RPMI8226 (cell line): ENCODE measurements around the gene CSTF2T.
"Not testable (repeated sequence)": the region's sequence is repeated elsewhere in the genome, so short reads cannot be mapped to it uniquely, and the experiment has no call there.

ENCODE experiments used
- DNase-seq: peaks from one replicate; pipeline ENCODE4 v3.0.0-alpha.2; 2015

Gene CSTF2T

DNA sequence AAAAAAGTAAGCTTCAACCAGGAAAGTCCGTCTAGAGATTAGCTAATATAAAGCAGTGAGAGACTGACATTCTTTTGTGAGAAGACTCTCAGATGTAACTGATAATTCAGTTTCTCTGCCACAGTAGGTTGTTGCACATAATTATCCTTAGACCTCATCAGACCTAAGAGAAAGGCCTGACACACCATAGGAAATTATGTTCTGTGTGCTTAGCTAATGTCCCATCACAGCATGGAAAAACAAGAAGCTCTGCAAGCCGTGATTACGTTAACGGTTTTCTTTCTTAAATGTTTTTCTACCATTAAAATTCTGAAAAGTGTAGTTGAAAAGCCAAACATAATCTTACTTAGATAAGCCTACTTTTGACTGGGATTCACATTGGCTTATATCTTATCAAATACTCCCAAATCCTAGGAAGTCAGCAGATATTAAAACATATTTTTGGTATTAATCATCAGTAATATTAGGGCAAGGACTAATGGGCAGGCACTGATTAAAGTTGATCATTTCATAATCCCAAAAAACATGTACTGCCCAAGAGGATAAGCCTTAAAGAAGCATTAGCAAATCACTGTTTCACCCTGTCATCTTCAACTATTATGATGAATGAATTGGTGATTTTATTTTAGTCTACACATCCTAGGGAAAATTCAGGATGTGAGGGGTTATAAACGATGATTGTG lies 5.2 kb downstream of the CSTF2T start:
- DNase-seq, result no peak

DNA sequence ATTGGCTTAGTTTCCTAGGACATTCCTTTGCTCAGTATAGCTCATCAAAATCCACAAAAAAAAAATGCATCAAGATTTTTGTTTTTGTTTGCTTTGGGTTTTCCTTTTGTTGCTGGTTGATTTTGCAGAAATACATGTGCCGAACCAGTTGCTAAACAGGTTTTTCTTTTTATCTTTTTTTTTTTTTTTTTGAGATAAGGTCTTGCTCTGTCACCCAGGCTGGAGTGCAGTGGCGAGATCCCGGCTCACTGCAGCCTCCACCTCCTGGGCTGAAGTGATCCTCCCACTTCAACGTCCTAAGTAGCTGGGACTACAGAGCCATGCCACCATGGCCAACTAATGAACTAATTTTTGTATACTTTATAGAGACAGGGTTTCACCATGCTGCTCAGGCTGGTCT lies 8.3 kb downstream of the CSTF2T start:
- no peak for DNase-seq

DNA sequence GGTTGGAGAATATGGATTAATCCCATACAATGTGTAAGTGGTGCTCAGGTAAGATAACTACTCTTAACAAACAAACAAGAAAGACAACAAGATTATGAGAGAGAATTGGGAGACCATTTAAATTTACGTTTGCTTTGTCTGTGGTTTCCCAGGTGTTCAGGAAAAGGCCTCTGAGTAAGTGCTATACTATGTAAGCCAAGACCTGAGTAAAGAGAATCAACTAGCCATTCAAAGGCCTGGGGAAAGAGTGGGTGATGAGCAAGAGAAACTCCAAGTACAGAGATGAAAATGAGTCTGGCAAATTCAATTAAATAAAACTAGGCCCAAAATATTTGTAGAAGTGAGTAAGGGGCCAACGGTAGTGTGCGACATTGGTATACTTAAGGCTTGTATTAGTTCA lies 9.9 kb downstream of the CSTF2T start:
- DNase-seq, result no peak

DNA sequence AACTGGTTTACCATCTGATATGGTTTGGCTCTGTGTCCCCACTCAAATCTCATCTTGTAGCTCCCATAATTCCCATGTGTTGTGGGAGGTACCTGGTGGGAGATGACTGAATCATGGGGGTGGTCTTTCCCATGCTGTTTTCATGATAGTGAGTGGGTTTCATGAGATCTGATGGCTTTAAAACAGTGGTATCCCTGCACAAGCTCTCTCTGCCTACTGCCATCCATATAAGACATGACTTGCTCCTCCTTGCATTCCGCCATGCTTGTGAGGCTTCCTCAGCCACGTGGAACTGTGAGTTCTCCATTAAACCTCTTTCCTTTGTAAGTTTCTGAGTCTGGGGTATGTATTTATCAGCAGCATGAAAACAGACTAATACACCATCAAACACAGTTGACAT lies 10.6 kb downstream of the CSTF2T start:
- not testable (repeated sequence) for DNase-seq

DNA sequence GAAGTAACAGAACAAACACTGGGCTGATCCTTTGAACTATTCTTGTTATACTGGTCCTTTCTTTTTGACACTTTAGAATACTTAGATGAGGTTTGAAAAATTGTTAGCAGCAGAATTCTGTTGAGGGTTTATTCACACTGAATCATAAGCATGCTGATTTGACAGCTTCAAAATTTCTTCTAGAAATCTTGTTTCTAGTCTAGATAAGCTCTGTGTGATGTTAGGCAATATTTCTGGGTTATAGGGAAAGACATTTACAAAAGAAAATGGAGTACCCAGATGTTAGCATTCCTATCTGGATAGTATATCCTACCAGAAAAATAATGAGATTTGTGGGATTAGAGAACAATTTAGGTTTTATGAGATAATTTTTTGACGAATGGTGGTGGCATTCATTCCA lies 12.1 kb downstream of the CSTF2T start:
- no peak for DNase-seq

DNA sequence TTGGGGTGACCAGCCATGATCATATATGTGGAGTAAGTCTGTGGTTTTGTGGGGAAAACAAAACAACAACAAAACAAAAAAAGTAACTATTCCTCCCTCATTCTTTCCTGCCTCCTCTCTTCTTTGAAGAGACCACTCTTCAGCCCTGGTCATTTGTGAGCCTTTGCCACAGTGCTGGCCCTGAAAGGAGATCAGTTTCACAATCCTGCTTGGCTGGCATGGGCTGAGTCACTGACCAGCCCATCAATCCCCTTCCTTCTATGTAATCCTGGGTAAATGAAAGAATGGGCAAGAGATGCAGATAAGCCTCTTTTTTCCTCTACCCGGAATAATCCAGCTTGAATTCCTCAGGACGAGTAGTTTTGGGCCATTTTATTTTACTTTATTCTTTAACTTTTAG lies 13.6 kb downstream of the CSTF2T start:
- no peak for DNase-seq

DNA sequence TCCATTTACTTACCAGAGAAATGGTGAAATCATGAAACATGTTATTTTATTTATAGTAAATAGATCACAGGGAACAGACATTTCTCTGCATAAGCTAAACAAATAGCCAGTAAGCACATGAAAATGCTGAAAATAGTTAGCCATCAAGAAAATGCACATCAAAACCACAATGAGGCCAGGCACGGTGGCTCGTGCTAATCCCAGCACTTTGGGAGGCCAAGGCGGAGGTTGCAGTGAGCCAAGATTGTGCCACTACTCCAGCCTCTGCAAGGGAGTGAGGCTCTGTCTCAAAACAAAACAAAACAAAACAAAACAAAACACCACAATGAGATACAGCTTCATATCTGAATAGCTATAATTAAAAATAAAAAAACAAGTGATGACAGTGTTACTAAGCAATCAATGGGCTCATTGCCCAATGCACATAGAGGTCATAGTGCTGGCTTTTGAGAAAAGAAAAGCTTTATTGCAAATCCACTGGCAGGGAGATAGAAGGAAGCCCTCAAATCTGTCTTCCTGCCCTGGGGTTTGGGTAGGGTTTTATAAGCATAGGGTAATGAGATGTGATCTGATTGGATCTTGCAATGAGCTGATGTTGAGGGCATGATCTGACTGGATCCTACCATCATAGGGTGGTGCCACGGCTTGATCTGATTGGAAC lies 16.2 kb downstream of the CSTF2T start:
- no peak for DNase-seq

DNA sequence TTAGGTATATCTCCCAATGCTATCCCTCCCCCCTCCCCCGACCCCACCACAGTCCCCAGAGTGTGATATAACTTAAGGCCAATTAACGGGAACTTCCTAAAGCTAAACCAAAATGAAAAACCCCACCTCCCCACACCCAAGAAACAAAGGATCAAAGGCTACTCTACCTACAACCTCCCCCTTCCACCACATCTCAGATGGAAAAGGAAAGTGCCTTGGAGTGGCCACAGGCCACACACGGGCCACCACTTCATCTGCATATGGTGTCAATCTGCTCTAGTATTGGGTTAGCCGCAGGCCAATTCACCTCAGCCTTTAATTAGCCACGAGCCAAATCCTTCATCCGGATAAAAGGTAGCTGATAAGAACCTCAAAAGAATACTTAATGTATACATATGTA lies 19.6 kb downstream of the CSTF2T start:
- DNase-seq, result no peak

DNA sequence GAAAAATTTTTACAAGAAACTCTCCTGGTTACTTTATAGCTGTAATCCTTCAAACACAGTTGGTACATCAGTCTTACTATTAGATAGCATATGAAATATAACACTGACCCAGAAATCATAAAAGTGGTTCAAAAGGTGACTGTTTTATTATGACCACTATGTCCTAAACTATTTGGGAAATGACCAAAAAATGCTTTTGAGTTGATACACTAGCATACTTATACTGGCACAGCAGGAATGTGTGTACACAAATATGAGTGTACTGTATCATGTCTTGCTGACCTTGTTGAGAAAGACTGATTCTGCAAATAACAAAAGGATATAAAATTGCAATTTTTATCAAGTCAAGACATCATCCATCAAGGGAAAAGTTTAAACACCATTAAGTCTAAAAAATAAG lies 24.3 kb downstream of the CSTF2T start:
- no peak for DNase-seq

DNA sequence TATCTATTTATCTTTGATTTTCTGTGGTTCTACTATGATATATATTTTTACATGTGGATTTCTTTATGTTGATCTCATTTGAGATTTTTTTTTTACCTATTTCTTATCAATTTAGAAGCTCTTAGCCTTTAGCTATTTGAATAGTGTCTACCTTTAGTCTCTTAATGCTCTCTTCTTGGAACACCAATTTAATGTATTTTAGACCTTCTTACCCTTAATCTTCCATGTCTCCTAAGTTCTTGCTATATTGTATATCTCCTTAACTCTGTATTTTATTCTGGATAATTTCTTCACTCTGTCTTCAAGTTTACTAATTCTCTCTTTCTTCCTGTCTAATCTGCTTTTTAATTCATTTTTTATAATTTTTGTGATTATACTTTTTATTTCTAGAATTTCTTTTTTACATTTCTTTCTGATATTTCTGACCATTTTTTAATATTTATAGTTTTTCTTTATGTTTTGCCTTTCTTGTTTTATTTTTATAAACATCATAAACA lies 27.3 kb downstream of the CSTF2T start:
- no peak for DNase-seq

DNA sequence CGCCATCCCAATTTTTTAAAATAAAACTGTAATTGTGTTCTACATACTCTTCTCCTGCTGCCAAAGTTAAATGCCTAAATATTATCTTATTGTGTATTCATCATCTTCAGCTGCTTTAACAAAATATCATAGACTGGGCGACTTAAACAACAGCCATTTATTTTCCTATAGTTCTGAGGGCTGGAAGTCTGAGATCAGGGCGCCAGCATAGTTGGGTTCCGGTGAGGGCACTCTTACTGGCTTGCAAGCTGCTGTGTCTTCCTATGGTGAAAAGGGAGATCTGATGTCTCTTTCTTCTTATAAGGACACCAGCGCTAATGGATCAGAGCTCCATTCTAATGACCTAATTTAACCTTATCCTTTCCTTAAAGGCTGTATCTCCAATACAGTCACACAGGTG lies 30.4 kb downstream of the CSTF2T start:
- DNase-seq, result no peak

DNA sequence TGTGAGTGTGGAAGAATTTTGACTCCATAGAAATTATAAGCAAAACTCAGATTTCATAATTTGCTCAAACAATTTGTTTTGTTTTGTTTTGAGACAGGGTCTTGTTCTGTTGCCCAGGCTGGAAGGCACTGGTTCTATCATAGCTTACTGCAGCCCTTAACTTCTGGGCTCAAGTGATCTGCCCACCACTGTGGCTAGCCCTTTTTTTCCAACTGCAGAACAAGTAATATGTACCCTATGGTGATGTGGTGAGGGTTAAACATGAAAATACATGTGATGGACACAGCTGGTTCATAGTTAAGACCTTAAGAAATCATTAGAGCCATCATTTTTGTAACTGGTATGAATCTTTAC lies 31.1 kb downstream of the CSTF2T start:
- no peak for DNase-seq

DNA sequence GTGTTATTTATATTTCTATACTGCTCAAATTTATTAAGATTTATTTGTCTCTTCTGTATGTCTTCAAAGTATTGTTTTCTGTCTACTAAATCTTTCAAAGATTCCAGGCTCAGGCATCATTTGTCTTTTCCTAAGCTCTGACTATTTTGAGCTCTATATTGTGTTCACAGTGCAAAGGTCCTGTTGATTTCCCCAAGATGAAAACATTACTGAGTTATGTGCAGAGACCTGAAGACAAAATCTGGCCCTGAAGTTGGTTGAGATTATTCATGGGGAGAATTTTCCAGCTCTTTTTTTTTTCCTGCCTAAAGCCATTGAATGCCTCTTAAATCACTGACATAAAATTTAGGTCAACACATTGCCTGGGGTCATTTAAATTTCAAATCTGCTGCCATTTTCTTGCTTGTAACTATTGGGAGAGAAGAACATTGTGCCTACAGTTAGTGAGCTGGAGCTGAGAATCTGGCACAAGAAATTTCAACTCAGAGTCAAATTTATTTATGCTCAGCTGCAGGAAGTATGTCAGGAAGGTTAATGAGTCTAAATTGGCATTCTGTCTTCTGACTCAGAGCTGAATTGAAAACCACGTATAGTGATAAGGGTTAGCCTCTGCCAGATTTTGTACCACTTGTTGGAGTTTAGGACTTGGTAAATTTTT lies 31.6 kb downstream of the CSTF2T start:
- no peak for DNase-seq

DNA sequence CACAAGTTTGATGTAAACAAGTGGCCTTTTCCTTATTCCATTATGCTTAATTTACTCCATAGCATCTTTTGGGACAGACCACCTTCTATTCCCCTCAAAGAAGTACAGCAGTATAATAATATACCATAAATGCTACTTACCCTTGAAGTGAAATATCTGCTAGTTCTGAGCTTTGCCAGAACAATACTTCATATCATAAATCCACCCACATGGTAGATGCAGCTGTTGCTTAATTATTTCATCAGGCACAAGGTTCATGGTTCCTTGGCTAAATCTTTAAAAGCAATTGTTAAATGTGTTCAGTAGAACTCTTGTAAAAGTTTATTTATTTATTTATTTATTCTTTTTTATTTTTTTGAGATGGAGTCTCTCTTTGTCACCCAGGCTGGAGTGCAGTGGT lies 32.9 kb downstream of the CSTF2T start:
- DNase-seq, result no peak

DNA sequence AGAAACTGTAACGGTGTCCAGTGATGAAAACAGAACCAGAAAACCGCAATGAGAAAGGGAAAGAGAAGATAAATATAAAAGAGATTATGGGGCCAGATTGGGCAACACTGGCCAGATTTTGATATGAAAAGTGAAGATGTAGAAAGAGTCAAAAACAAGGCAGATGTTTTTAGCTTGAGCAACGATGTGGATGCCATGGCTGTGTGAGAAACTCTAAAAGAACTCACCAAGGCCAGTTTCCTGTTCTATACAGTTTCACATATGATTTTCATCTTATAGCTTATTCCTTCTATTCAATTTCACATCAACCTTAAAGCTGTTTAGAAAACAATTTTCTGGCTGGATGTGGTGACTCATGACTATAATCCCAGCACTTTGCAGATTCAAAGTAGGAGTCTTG lies 36.3 kb downstream of the CSTF2T start:
- no peak for DNase-seq

DNA sequence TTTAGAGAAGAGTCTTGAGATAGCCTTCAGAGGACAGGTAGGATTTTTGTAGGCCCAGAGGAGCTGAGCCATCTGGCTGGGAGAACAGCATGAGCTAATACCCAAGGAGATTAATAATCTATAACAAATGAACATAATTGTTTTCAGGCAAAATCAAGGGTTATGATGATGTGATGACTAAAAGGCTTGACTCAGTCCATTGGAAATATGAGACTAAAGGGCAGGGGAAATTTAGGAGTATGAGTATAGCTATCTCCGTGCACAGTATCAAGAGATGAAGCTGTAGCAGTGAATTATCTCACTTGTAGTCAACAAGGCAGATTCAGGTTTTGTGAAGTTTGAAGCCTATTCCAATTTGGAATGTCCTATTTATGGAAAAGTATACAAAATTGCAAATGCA lies 40.1 kb downstream of the CSTF2T start:
- no peak for DNase-seq

DNA sequence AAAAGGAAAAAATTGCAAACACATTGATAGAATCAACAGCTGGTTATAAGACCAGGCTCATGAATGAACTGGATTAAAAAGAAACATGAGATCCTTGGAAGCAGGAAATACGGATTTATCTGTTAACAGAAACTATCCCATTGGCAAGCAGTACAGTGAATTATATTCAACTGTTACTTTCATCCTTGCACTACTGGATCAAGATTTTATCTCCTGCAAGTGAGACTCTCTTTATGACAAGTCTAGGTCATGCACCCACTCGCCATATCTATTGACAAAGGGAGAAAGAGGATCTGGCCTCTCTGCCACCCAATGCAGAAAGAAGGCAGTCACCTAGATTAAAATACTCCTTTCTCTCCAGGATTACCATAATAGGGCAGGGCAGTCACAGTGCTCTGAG lies 41.4 kb downstream of the CSTF2T start:
- no peak for DNase-seq

DNA sequence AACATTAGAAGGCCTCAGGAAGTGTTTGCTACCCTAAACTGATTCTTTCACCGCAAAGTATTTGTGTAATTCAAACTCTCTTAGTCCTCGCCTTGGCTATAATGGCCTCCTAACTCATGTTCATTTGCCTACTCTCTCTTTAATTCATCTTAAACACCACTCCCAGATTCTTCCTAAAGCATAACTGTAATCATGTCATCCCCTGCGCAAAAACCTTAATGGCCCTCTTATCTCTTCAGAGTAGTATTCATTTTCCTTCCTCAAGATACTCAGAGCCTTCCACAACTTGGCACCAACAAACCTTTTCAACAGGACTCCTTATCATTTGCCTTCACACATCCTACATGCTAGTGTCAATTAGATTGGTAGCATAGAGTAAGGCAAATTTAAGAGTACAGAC lies 42.9 kb downstream of the CSTF2T start:
- DNase-seq, result no peak

DNA sequence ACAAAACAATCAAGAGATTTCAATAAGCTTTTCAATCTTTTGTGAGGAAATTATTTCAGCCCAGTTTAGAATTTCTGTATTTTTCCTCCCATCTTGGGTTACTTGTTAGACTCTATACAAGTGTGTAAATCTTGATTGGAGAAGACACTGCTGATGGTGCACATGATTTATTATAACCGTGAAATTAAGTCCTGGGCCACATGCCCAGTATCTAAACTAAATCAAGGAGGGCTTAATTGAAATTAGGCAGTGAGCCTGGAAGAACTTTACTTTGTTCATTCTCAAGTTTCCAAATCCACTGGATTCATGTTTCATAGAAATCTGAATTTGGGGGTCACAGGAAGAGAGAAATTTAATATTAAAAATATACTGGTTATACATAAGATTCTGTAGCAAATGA lies 44.5 kb downstream of the CSTF2T start:
- DNase-seq, result no peak

DNA sequence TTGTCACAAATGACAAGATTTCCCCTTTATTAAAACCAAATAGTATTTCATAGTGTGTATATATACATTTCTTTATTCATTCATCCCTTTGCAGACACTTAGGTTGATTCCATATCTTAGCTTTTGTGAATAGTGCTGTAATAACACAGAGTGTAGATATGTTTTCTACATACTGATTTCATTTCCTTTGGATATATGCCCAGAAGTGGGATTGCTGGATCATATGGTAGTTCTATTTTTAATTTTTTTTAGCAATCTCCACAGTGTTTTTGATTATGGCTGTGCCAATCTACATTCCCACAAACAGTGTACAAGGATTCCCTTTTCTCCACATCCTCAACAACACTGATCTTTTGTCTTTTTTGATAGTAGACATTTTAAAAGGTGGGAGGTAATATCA lies 46.4 kb downstream of the CSTF2T start:
- DNase-seq, result no peak

DNA sequence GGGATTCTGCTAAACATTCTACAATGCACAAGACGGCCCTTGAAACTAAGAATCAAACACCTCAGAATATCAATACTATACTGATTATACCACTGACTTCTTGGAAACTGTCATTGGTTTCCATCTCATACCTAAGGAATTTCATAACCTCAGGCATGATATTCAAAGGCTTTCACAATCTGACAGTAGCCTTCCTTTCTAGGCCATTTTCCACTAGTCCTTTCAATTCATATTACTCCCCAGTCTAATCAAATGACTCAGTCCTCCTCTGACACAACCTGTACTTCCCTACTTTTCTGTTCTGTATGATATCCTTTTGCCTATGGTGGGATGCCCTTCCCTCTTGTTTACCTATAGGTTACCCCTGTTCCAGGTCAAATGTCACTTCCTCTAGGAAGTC lies 48.3 kb downstream of the CSTF2T start:
- no peak for DNase-seq

DNA sequence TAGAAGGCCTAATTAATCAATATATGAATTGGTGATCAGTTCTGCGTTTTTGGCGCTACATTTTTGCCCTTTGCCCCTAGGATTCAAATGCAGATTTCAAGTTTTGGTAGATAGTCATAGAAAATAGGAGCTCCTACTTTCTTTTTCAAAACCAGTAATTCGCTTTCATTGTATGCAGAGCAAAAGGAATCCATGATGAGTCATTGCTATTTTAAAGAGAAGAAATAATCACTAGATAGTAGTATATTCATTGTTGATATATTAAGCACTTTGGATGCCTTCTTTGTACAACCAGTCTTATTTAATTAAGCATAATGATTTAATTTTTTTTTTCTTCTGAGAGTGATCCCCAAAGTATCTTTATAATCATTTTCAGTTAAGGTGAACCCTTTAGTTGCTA lies 50.3 kb downstream of the CSTF2T start:
- no peak for DNase-seq
